Keratinocyte (primary cell): ENCODE results near the gene PDGFB. TPM values are rescaled to one million over a fixed set of nuclear protein-coding genes. Genes with fewer than 3 reads are reported as not detected.

Source experiments
- DNase-seq: peaks from one replicate; pipeline ENCODE4 v3.0.0-alpha.2; 2011; ENCODE audit warnings: low read depth, missing footprints, low spot score
- FAIRE-seq: peaks from 2 replicates; lab custom pipeline; 2011; peaks lifted over from hg19 to GRCh38; lab: Jason Lieb, UNC
- H2AFZ ChIP-seq: 2 replicates; pipeline ENCODE4 v1.6.0; 2012; ENCODE audit warnings: low read length, control low read depth, inconsistent platforms; ENCODE audit not compliant: control insufficient read depth
- H3K27ac ChIP-seq: 2 replicates; pipeline ENCODE4 v1.5.1; 2011; ENCODE audit warnings: low read length; ENCODE audit not compliant: control insufficient read depth, insufficient read depth
- H3K27me3 ChIP-seq: 3 replicates; pipeline ENCODE4 v1.6.0; 2011; ENCODE audit warnings: low read length; ENCODE audit not compliant: control insufficient read depth, insufficient read depth; ENCODE audit errors: extremely low read depth
- H3K36me3 ChIP-seq, 2 experiments: 2 replicates in 1 of 2; 3 replicates in 1 of 2; pipeline ENCODE4 v1.5.1; 2011; ENCODE audit warnings: low read length in 2 of 2, mild to moderate bottlenecking in 1 of 2; ENCODE audit not compliant: control insufficient read depth in 2 of 2, insufficient read depth in 2 of 2; ENCODE audit errors: extremely low read depth in 1 of 2
- H3K4me1 ChIP-seq: 3 replicates; pipeline ENCODE4 v1.5.1; 2011; ENCODE audit warnings: low read length; ENCODE audit not compliant: control insufficient read depth, insufficient read depth; ENCODE audit errors: extremely low read depth
- H3K4me2 ChIP-seq: 3 replicates; pipeline ENCODE4 v1.6.0; 2011; ENCODE audit warnings: low read depth, low read length; ENCODE audit not compliant: control insufficient read depth, insufficient read depth; ENCODE audit errors: extremely low read depth
- H3K4me3 ChIP-seq, 3 experiments: fragments of 200-600 bp in 1 of 3; sonication (generic) in 1 of 3; 2 replicates in 2 of 3; 3 replicates in 1 of 3; pipeline ENCODE4 v1.5.1; 2011 to 2016; ENCODE audit warnings: low read length in 3 of 3, mild to moderate bottlenecking in 3 of 3, control low read depth in 2 of 3, inconsistent platforms in 1 of 3, low read depth in 1 of 3, mixed read lengths in 1 of 3, mixed run types in 1 of 3, moderate library complexity in 1 of 3; ENCODE audit not compliant: control insufficient read depth in 2 of 3, insufficient read depth in 2 of 3; ENCODE audit errors: extremely low read depth in 1 of 3
- H3K79me2 ChIP-seq: 2 replicates; pipeline ENCODE4 v1.6.0; 2012; ENCODE audit warnings: low read length; ENCODE audit not compliant: control insufficient read depth, insufficient read depth
- H3K9ac ChIP-seq: 3 replicates; pipeline ENCODE4 v1.6.0; 2011; ENCODE audit warnings: low read length; ENCODE audit not compliant: control insufficient read depth, insufficient read depth; ENCODE audit errors: extremely low read depth
- H3K9me1 ChIP-seq: 3 replicates; pipeline ENCODE4 v1.6.0; 2011; ENCODE audit warnings: low read length; ENCODE audit not compliant: control insufficient read depth, insufficient read depth; ENCODE audit errors: extremely low read depth
- H3K9me3 ChIP-seq: 2 replicates; pipeline ENCODE4 v1.5.1; 2012; ENCODE audit warnings: low read depth, low read length; ENCODE audit not compliant: control insufficient read depth
- H4K20me1 ChIP-seq: 3 replicates; pipeline ENCODE4 v1.6.0; 2011; ENCODE audit warnings: low read length; ENCODE audit not compliant: control insufficient read depth, insufficient read depth; ENCODE audit errors: extremely low read depth
- CTCF ChIP-seq, 3 experiments: IDR thresholded peaks in 1 of 3; conservative IDR thresholded peaks in 1 of 3; optimal IDR thresholded peaks in 1 of 3; 2 replicates in 2 of 3; 3 replicates in 1 of 3; pipeline versions ENCODE3 to v1.5.1; 2011; ENCODE audit warnings: low read length in 3 of 3, mild to moderate bottlenecking in 3 of 3, moderate library complexity in 2 of 3, control low read depth in 1 of 3, inconsistent platforms in 1 of 3; ENCODE audit not compliant: insufficient read depth in 2 of 3; ENCODE audit errors: extremely low read depth in 1 of 3
- EZH2 ChIP-seq: IDR thresholded peaks from one replicate; pipeline ENCODE4 v1.6.1; 2012; ENCODE audit warnings: inconsistent platforms, mild to moderate bottlenecking, low read length, moderate library complexity
- dilution Hi-C: fragments of 300-500 bp; cut with MboI; formaldehyde crosslinking; loops from one replicate; pipeline ENCODE4 v1.7.0; 2020; ENCODE audit warnings: low sequenced_read_pairs; ENCODE audit not compliant: extremely low pct_ligation_motif_present
- polyA plus RNA-seq, 5 experiments: library from polyadenylated mRNA; depleted of rRNA in 3 of 5; stranded (reverse) in 3 of 5; stranded (forward) in 1 of 5; unstranded in 1 of 5; fragments of >200 nt; gene quantifications; 1 replicate in 1 of 5; 2 replicates in 3 of 5; 3 replicates in 1 of 5; pipeline versions ENCODE4 v1.2.1 to v1.2.3, GENCODE V29; 2011 to 2012; ENCODE audit warnings: missing spikeins in 2 of 5, low read depth in 1 of 5, low replicate concordance in 1 of 5

The PDGFB gene
- polyA plus RNA-seq, 1 donor (not counting 4 experiments of a cell fraction or from before 2014, with no cell fraction given), result 6.0 TPM

GRCh38 chr22:39237318-39238100 is 7.3 kb downstream of the PDGFB start:
- TF ChIP-seq EZH2 (no peak), CTCF (optimal IDR thresholded peaks at IDR 0.05 in 1 of 3, IDR thresholded peaks at IDR 0.05 in 1 of 3, conservative IDR thresholded peaks at IDR 0.05 in 1 of 3; ENCODE audit: extremely low read depth in 1 of 3, insufficient read depth in 2 of 3, low read length in 3 of 3) (no peak)
- H3K4me2 ChIP-seq, result peak overlapping the region; percentile 56
- H3K4me3 ChIP-seq, result no peak overlapping the region
- H3K36me3 ChIP-seq, result peaks cover 0 to 3% of the 10 kb centered on the region in 2 experiments
- H3K4me1 ChIP-seq, result peaks cover 62% of the 10 kb centered on the region
- no peaks in the 10 kb centered on the region for H3K27me3 ChIP-seq
- dilution Hi-C loops, result no loop called here
- no peak overlapping the region for H3K9ac ChIP-seq
- no peak overlapping the region for H3K27ac ChIP-seq
- no peak overlapping the region for H2AFZ ChIP-seq
- peaks cover 23% of the 10 kb centered on the region for H3K79me2 ChIP-seq
- DNase-seq (no peak), FAIRE-seq (no peak)
- H3K9me3 ChIP-seq, result no peaks in the 10 kb centered on the region
- H3K9me1 ChIP-seq, result no peaks in the 10 kb centered on the region
- no peaks in the 10 kb centered on the region for H4K20me1 ChIP-seq

- Histone ChIP-seq H2AFZ (no peak overlapping the region), H3K79me2 (peaks cover 19% of the 10 kb centered on the region), H3K27ac (no peak overlapping the region), H4K20me1 (no peaks in the 10 kb centered on the region), H3K9me1 (no peaks in the 10 kb centered on the region), H3K27me3 (no peaks in the 10 kb centered on the region), H3K4me3 (no peak overlapping the region), H3K9me3 (no peaks in the 10 kb centered on the region), H3K4me1 (peaks cover 59% of the 10 kb centered on the region), H3K36me3 (peaks cover 0 to 7% of the 10 kb centered on the region in 2 experiments), H3K4me2 (peak overlapping the region; percentile 39), H3K9ac (no peak overlapping the region)
- TF ChIP-seq EZH2 (no peak), CTCF (optimal IDR thresholded peaks at IDR 0.05 in 1 of 3, IDR thresholded peaks at IDR 0.05 in 1 of 3, conservative IDR thresholded peaks at IDR 0.05 in 1 of 3; ENCODE audit: extremely low read depth in 1 of 3, insufficient read depth in 2 of 3, low read length in 3 of 3) (no peak)
- no peak for DNase-seq
- peak; percentile 49 for FAIRE-seq
- dilution Hi-C loops, result no loop called here
These were observed 8.2 kb downstream of the PDGFB start for GRCh38 chr22:39236321-39237317.
